Measurements from ENCODE around the gene TMEM140. TPM values are rescaled to one million over a fixed set of nuclear protein-coding genes. Genes with fewer than 3 reads are reported as not detected.
"Not testable (repeated sequence)": the region's sequence is repeated elsewhere in the genome, so short reads cannot be mapped to it uniquely, and the experiment has no call there.

Gene TMEM140
- total RNA-seq, 1 donor from 2014 or later, result not detected

DNA sequence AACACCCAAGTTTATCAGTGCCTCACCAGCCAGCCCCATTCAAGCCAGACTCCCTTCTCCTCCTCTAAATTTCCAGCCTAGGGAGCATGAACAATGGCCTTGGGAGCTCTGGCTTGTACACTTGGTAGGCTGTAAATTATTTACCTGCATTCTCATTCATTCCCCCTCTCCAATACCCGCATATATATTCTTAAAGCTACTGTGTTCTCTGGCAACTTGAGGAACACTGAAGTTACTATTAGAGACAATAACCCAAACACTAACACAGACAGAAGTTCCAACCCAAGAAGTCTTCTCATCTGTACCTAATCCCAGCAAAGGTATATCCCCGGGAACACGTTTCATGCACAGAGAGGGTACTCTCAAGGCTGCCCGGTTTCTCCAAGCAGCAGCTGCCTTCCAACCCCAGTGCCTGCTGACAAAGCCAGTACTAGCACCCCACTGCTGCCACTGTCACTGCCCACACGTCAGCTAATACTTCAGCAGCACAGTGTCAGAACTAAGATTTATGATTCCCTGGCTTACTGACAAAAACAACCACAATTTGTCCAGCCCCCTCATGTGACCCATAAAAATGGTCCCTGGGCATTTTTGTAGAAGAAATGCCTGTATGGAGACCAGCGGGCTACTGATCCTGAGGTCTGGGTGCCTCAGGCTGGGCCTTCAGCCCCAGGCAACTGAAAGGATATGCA, 60.4 kb downstream of the TMEM140 start:
- Mint-ChIP-seq H3K36me3 (ENCODE audit: low read depth) (peaks cover 9% of the 10 kb centered on the region), H3K4me3 (ENCODE audit: unreplicated experiment) (no peak overlapping the region), H3K27me3 (ENCODE audit: low read depth) (no peaks in the 10 kb centered on the region), H3K9me3 (ENCODE audit: low read depth) (no peaks in the 10 kb centered on the region), H3K4me1 (ENCODE audit: low read depth) (peaks cover 20% of the 10 kb centered on the region), H3K27ac (ENCODE audit: unreplicated experiment) (peak overlapping the region; percentile 22)
- no peak for DNase-seq (ENCODE audit: low spot score)
- TF ChIP-seq, protein P1, sequence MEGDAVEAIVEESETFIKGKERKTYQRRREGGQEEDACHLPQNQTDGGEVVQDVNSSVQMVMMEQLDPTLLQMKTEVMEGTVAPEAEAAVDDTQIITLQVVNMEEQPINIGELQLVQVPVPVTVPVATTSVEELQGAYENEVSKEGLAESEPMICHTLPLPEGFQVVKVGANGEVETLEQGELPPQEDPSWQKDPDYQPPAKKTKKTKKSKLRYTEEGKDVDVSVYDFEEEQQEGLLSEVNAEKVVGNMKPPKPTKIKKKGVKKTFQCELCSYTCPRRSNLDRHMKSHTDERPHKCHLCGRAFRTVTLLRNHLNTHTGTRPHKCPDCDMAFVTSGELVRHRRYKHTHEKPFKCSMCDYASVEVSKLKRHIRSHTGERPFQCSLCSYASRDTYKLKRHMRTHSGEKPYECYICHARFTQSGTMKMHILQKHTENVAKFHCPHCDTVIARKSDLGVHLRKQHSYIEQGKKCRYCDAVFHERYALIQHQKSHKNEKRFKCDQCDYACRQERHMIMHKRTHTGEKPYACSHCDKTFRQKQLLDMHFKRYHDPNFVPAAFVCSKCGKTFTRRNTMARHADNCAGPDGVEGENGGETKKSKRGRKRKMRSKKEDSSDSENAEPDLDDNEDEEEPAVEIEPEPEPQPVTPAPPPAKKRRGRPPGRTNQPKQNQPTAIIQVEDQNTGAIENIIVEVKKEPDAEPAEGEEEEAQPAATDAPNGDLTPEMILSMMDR (IDR thresholded peaks at IDR 0.05), result no peak

DNA sequence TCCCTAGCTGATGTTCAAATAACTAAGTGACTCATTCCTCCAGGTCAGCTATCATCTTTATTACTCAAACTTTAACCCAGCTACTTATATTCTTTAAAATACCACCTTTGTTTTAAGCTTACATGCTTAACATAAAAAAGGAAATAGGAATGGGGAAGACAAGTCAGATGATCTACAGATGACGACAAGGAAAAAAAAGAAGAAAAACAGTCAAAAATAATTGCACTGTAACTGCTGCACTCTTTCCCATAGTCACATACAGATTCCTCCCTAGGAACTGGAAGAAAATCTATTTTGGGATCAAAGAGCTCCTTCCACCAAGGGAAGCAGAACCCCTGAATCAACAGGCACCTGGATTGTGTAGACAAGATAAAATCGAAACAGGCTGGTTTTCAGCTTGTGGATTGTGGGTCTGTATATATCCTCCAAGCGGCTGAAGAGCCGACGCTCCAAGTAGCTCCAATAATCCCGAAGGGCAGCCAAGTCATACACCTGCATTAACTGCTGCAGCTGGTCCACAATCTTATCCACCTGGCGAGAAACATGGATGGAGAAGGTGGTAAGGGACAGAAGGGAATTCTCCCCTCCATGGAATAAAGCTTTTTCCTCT, 61.5 kb downstream of the TMEM140 start:
- Mint-ChIP-seq H3K27ac (ENCODE audit: unreplicated experiment) (no peak overlapping the region), H3K4me3 (ENCODE audit: unreplicated experiment) (no peak overlapping the region), H3K9me3 (ENCODE audit: low read depth) (no peaks in the 10 kb centered on the region), H3K36me3 (ENCODE audit: low read depth) (peaks cover 8% of the 10 kb centered on the region), H3K4me1 (ENCODE audit: low read depth) (peaks cover 20% of the 10 kb centered on the region), H3K27me3 (ENCODE audit: low read depth) (no peaks in the 10 kb centered on the region)
- no peak for DNase-seq (ENCODE audit: low spot score)
- TF ChIP-seq, protein P1 (IDR thresholded peaks at IDR 0.05), result no peak

DNA sequence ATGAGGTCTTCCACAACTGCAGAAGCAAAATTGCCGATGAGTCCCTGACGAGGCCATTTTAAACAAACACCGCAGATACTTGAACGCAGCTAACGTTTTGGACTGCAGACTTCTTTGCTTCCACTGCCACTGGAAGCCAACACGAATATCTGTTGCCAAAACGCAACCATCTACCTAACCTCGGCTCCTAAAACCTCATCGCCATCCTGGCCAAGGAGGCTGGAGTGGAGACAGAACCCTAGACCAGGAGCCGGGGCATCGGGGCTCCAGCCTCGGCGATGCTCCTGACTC, 63.0 kb downstream of the TMEM140 start:
- Mint-ChIP-seq H3K9me3 (ENCODE audit: low read depth) (no peaks in the 10 kb centered on the region), H3K27me3 (ENCODE audit: low read depth) (no peaks in the 10 kb centered on the region), H3K36me3 (ENCODE audit: low read depth) (peaks cover 2% of the 10 kb centered on the region), H3K4me1 (ENCODE audit: low read depth) (peaks cover 20% of the 10 kb centered on the region), H3K27ac (ENCODE audit: unreplicated experiment) (peak overlapping the region; percentile 98), H3K4me3 (ENCODE audit: unreplicated experiment) (peak overlapping the region; percentile 90)
- no peak for DNase-seq (ENCODE audit: low spot score)
- TF ChIP-seq, protein P1 (IDR thresholded peaks at IDR 0.05), result no peak

GRCh38 chr7:135211179-135211945, 63.5 kb downstream of the TMEM140 start, which contains the start of gene WDR91:
WDR91 (minus strand) TSS chr7:135211526; CDS start chr7:135211502, 24 bp downstream.
- H3K27ac Mint-ChIP-seq (ENCODE audit: unreplicated experiment), result peak within 1 kb of the TSS; percentile 98
- TF ChIP-seq, protein P1 (IDR thresholded peaks at IDR 0.05), result peak; percentile 40
- DNase-seq (ENCODE audit: low spot score), result no peak
- no peaks in the 10 kb centered on the region for H3K9me3 Mint-ChIP-seq (ENCODE audit: low read depth)
- H3K27me3 Mint-ChIP-seq (ENCODE audit: low read depth), result no peaks in the 10 kb centered on the region
- peaks cover 20% of the 10 kb centered on the region for H3K4me1 Mint-ChIP-seq (ENCODE audit: low read depth)
- peaks cover 2% of the 10 kb centered on the region for H3K36me3 Mint-ChIP-seq (ENCODE audit: low read depth)
- H3K4me3 Mint-ChIP-seq (ENCODE audit: unreplicated experiment), result peak within 1 kb of the TSS; percentile 90

DNA sequence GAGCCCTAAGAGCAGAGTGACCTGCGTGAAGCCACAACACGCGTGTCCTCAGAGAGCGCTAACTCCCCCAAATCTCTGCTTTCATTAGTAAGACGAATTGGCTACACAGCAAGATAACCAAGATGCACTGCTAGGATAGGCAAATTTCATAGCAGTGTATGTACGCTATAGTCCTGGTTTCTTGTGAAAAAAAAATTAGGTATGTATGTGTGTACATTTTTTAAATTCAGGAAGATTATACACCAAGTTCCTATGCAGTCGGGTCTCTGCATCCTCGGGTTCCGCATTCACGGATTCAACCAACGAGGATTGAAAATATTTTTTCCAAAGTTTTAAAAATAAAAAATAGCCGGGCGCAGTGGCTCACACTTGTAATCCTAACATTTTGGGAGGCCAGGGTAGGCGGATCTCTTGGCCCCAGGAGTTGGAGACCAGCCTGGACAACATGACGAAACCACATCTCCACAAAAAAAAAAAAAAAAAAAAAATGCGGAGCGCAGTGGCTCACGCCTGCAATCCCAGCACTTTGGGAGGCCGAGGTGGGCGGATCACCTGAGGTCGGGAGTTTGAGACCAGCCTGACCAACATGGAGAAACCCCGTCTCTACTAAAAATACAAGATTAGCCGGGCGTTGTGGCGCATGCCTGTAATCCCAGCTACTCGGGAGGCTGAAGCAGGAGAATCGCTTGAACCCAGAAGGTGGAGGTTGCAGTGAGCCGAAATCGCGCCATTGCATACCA, 64.2 kb downstream of the TMEM140 start:
- not testable (repeated sequence) for H3K36me3 Mint-ChIP-seq (ENCODE audit: low read depth); H3K9me3 Mint-ChIP-seq (ENCODE audit: low read depth); DNase-seq (ENCODE audit: low spot score); H3K27me3 Mint-ChIP-seq (ENCODE audit: low read depth)
- peaks cover 20% of the 10 kb centered on the region for H3K4me1 Mint-ChIP-seq (ENCODE audit: low read depth)
- H3K4me3 Mint-ChIP-seq (ENCODE audit: unreplicated experiment), result peak overlapping the region; percentile 86
- H3K27ac Mint-ChIP-seq (ENCODE audit: unreplicated experiment), result peak overlapping the region; percentile 85

Data from chondrocyte (in vitro differentiated cells).